ENCODE results near the gene MTMR10. TPM values are rescaled to one million over a fixed set of nuclear protein-coding genes. Genes with fewer than 3 reads are reported as not detected.

The MTMR10 gene
- total and polyA plus RNA-seq, 2 experiments from 2014 or later, result 7.2 to 8.1 TPM

DNA sequence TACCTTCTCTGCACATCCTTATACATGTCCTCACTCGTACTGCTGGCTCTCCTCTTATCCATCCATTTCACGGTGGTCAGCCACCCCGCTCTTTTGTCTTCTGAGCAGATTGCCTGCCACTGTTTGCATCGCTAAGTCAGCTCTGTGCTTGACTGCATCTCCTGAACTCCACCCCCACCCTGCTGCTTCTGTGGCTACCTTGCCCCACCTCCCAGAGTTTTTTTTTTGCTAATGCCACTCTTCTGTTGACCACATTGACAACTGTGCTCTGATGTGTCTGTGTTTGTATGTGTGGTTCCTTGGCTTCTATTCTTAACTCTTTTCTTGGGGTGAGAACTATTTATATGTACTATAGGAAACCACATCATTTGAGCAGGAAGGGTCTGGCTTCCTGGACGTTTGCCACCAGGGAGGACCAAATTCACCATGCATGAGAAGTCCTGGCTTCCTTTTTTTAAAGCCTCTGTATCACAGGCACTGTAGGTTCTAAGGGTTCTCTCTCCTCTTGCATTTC, 12.8 kb upstream of the MTMR10 start:
- Histone ChIP-seq H3K4me2 (ENCODE audit: unreplicated experiment) (no peak overlapping the region), H3K27ac (no peak overlapping the region), H3F3A (ENCODE audit: insufficient read depth) (no peaks in the 10 kb centered on the region), H3K9me2 (ENCODE audit: insufficient read depth) (no peaks in the 10 kb centered on the region), H3K4me3 (no peak overlapping the region), H3K27me3 (replicated peaks; ENCODE audit: insufficient read depth) (peaks cover 32% of the 10 kb centered on the region), H2AFZ (no peak overlapping the region), H4K20me1 (ENCODE audit: insufficient read depth) (no peaks in the 10 kb centered on the region), H3K9ac (no peak overlapping the region), H3K9me3 (ENCODE audit: low read depth) (no peaks in the 10 kb centered on the region), H3K79me2 (ENCODE audit: insufficient read depth) (no peaks in the 10 kb centered on the region), H3K4me1 (ENCODE audit: insufficient read depth) (no peaks in the 10 kb centered on the region), H3K36me3 (ENCODE audit: low read depth) (no peaks in the 10 kb centered on the region)
- no peak for TF ChIP-seq EZH2phosphoT487 (IDR thresholded peaks at IDR 0.05; ENCODE audit: insufficient read depth, low read depth)
- no peak for TF ChIP-seq EZH2 (IDR thresholded peaks at IDR 0.05; ENCODE audit: insufficient read depth, poor library complexity, severe bottlenecking)
- 59 to 65% methylated on average over 5 of the region's 5 CpGs for WGBS, 2 experiments (ENCODE audit: low coverage in 1 of 2, low lambda C conversion rate in 2 of 2, missing lambda C conversion rate in 2 of 2)
- no peak for DNase-seq
- in situ Hi-C loops (cut with MboI), result no loop called here

DNA sequence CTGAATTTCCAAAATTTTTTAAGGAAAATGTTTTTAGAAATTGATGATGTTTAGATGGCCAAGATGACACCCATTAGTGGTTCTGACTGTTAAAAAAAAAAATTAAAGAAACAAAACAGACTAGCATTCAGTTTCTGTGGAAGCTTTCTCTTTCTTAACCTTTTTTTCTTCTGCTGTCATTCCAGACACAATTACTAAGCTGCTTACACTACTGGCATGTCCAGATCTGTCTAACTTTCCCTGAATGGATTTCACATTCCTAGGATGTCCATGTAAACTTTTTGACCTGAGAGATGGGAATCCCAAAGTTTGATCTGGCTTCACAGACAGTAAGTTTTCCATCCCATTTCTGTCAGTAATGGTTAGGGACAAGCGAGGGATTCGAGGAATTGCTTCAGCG, 10.3 kb upstream of the MTMR10 start:
- Histone ChIP-seq H3K27me3 (replicated peaks; ENCODE audit: insufficient read depth) (peaks cover 30% of the 10 kb centered on the region), H3F3A (ENCODE audit: insufficient read depth) (no peaks in the 10 kb centered on the region), H3K9ac (no peak overlapping the region), H3K4me2 (ENCODE audit: unreplicated experiment) (peak overlapping the region; percentile 20), H4K20me1 (ENCODE audit: insufficient read depth) (no peaks in the 10 kb centered on the region), H3K79me2 (ENCODE audit: insufficient read depth) (no peaks in the 10 kb centered on the region), H2AFZ (peak overlapping the region; percentile 44), H3K36me3 (ENCODE audit: low read depth) (no peaks in the 10 kb centered on the region), H3K9me3 (ENCODE audit: low read depth) (no peaks in the 10 kb centered on the region), H3K4me1 (ENCODE audit: insufficient read depth) (no peaks in the 10 kb centered on the region), H3K4me3 (peak overlapping the region; percentile 45), H3K27ac (no peak overlapping the region), H3K9me2 (ENCODE audit: insufficient read depth) (no peaks in the 10 kb centered on the region)
- 17 to 26% methylated on average over 3 of the region's 3 CpGs for WGBS, 2 experiments (ENCODE audit: low coverage in 1 of 2, low lambda C conversion rate in 2 of 2, missing lambda C conversion rate in 2 of 2)
- TF ChIP-seq EZH2 (IDR thresholded peaks at IDR 0.05; ENCODE audit: insufficient read depth, poor library complexity, severe bottlenecking) (no peak), EZH2phosphoT487 (IDR thresholded peaks at IDR 0.05; ENCODE audit: insufficient read depth, low read depth) (no peak)
- no peak for DNase-seq
- in situ Hi-C loops (cut with MboI), result no loop called here

GRCh38 chr15:30999729-31000128, 8.3 kb upstream of the MTMR10 start:
- in situ Hi-C loops (cut with MboI), result no loop called here
- Histone ChIP-seq H3K9me3 (ENCODE audit: low read depth) (no peaks in the 10 kb centered on the region), H3K27ac (no peak overlapping the region), H3K79me2 (ENCODE audit: insufficient read depth) (no peaks in the 10 kb centered on the region), H3K4me1 (ENCODE audit: insufficient read depth) (no peaks in the 10 kb centered on the region), H3K9ac (no peak overlapping the region), H2AFZ (no peak overlapping the region), H3K9me2 (ENCODE audit: insufficient read depth) (no peaks in the 10 kb centered on the region), H3K4me2 (ENCODE audit: unreplicated experiment) (no peak overlapping the region), H4K20me1 (ENCODE audit: insufficient read depth) (no peaks in the 10 kb centered on the region), H3F3A (ENCODE audit: insufficient read depth) (no peaks in the 10 kb centered on the region), H3K27me3 (replicated peaks; ENCODE audit: insufficient read depth) (peaks cover 24% of the 10 kb centered on the region), H3K36me3 (ENCODE audit: low read depth) (no peaks in the 10 kb centered on the region), H3K4me3 (no peak overlapping the region)
- DNase-seq, result no peak
- 64 to 73% methylated on average over 3 of the region's 3 CpGs for WGBS, 2 experiments (ENCODE audit: low coverage in 1 of 2, low lambda C conversion rate in 2 of 2, missing lambda C conversion rate in 2 of 2)
- TF ChIP-seq EZH2 (IDR thresholded peaks at IDR 0.05; ENCODE audit: insufficient read depth, poor library complexity, severe bottlenecking), result no peak
- no peak for TF ChIP-seq EZH2phosphoT487 (IDR thresholded peaks at IDR 0.05; ENCODE audit: insufficient read depth, low read depth)

DNA sequence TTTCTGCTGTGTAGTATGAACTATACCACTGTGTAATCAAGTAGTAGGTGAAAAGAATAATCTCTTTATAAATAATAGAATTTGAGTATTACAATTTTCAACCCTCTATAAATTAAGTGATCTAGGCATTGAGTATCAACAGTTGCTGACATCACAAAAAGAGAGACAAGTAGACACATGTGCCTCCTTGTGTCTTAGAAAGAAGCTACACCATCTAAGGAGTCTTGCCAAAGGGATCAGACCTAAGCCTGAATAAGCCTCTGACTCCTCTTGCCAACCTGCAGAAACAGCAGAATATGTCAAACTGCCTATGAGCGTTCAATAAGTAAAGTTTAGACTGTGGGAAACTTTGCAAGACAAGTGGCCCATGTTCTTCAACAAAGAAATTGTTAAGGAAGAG, 5.8 kb upstream of the MTMR10 start:
- H4K20me1 ChIP-seq (ENCODE audit: insufficient read depth), result no peaks in the 10 kb centered on the region
- no peaks in the 10 kb centered on the region for H3K36me3 ChIP-seq (ENCODE audit: low read depth)
- H3K9me3 ChIP-seq (ENCODE audit: low read depth), result no peaks in the 10 kb centered on the region
- 58 to 65% methylated on average over 1 of the region's 1 CpG for WGBS, 2 experiments (ENCODE audit: low coverage in 1 of 2, low lambda C conversion rate in 2 of 2, missing lambda C conversion rate in 2 of 2)
- no peaks in the 10 kb centered on the region for H3F3A ChIP-seq (ENCODE audit: insufficient read depth)
- no peak overlapping the region for H3K4me3 ChIP-seq
- H3K79me2 ChIP-seq (ENCODE audit: insufficient read depth), result no peaks in the 10 kb centered on the region
- H3K9me2 ChIP-seq (ENCODE audit: insufficient read depth), result no peaks in the 10 kb centered on the region
- no peaks in the 10 kb centered on the region for H3K4me1 ChIP-seq (ENCODE audit: insufficient read depth)
- H3K27ac ChIP-seq, result no peak overlapping the region
- H3K27me3 ChIP-seq (replicated peaks; ENCODE audit: insufficient read depth), result peaks cover 5% of the 10 kb centered on the region
- TF ChIP-seq EZH2 (IDR thresholded peaks at IDR 0.05; ENCODE audit: insufficient read depth, poor library complexity, severe bottlenecking) (no peak), EZH2phosphoT487 (IDR thresholded peaks at IDR 0.05; ENCODE audit: insufficient read depth, low read depth) (no peak)
- H2AFZ ChIP-seq, result no peak overlapping the region
- no peak for DNase-seq
- H3K9ac ChIP-seq, result no peak overlapping the region
- no peak overlapping the region for H3K4me2 ChIP-seq (ENCODE audit: unreplicated experiment)
- in situ Hi-C loops (cut with MboI), result no loop called here
